HG03139 (cell line): ENCODE results near the gene CHAF1A.

Experiments
- ATAC-seq: cut with Tn5 transposase; IDR thresholded peaks from one replicate; pipeline ENCODE4 v1.9.1; 2021; ENCODE audit not compliant: unreplicated experiment

The CHAF1A gene, protein sequence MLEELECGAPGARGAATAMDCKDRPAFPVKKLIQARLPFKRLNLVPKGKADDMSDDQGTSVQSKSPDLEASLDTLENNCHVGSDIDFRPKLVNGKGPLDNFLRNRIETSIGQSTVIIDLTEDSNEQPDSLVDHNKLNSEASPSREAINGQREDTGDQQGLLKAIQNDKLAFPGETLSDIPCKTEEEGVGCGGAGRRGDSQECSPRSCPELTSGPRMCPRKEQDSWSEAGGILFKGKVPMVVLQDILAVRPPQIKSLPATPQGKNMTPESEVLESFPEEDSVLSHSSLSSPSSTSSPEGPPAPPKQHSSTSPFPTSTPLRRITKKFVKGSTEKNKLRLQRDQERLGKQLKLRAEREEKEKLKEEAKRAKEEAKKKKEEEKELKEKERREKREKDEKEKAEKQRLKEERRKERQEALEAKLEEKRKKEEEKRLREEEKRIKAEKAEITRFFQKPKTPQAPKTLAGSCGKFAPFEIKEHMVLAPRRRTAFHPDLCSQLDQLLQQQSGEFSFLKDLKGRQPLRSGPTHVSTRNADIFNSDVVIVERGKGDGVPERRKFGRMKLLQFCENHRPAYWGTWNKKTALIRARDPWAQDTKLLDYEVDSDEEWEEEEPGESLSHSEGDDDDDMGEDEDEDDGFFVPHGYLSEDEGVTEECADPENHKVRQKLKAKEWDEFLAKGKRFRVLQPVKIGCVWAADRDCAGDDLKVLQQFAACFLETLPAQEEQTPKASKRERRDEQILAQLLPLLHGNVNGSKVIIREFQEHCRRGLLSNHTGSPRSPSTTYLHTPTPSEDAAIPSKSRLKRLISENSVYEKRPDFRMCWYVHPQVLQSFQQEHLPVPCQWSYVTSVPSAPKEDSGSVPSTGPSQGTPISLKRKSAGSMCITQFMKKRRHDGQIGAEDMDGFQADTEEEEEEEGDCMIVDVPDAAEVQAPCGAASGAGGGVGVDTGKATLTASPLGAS

DNA sequence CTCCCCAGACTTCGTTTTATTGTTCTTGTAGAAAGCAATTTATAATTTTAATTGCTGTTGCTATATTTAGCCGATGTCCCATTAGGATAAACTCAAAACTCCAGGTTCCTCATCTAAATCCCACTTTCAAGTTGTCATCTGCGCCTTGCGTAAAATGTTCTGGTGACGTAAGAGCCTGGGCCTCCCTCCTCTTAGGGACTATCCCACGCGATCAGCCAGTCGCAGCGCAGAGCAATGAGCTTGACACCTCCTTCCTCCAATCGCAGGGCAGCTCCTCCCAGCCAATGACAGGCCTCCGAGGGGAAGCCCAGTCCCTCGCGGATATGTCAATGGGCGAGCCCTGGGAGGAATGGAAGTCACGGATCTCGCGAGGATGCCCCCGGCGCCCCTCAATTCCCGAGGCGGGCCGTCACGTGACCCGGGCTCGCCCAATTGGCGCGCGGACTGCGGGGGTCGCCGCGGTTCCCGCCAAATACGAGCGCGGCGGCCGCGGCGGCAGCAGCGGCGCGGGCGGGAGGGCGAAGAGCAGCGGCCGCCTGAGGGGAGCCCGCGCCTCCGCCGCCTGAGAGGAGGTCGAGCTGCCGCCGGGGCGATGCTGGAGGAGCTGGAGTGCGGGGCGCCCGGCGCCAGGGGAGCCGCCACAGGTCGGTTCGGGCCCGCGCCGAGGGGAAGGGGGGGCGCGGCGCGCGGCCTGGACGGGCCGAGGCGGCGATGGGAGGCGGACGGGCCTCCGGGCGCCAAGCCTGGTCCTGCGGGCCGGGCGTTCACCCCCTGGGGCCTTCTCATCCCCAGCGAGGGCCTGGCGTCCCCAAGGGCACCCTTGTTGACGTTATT, at the start of gene CHAF1A:
TSS of gene CHAF1A (plus strand) at position 470 of the 834 bp plus-strand sequence. CDS start at position 593, 123 bp downstream.
- peak; percentile 82 for ATAC-seq

DNA sequence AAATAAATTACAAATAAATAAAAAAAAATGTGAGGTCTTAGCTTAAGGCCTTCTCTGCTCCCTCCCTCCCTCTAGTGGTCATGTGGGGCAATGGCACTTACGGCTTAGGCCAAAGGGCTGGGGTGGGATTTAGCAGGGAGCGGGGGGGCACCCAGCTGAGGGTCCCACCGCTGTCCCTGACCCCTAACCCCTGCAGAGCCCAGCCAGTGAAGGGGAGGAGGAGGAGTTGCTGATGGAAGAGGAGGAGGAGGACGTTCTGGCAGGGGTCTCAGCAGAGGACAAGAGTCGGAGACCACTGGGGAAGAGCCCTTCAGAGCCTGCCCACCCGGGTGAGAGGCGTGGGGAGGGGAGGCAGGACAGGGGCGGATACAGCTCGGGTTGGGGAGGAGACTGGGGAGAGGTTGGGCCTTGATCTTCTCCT, 49.7 kb upstream of the CHAF1A start:
- ATAC-seq: no peak

DNA sequence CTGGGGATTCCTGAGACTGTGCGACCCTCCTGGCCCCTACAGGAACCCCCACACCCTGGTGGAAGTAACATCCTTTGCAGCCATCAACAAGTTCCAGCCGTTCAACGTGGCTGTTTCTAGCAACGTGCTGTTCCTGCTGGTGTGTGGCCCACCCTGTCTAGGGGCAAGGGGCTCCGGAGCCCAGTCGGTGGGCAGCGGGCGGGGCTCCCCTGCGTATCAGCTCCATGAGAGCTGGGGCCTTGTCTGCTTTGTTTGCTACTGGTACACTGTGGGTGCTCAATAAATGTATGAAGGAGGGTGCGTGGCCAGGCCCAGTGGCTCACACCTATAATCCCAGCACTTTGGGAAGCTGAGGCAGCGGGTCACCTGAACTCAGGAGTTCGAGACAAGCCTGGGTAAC, 48.2 kb upstream of the CHAF1A start:
- ATAC-seq: no peak

DNA sequence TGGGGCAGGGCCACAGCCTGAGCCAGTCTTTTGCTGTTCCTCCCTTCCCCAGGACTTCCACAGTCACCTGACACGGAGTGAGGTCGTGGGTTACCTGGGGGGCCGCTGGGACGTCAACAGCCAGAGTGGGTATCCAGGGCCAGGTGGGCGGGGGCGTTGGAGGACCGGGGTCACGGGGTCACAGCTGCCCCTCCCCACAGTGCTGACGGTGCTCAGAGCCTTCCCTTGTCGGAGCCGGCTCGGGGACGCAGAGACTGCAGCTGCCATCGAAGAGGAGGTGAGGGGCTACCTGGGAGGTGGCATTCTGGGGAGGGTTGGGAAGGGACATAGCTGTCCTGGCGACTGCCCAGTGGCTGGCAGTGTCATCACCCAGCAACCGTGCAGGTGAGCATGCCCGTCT, 47.5 kb upstream of the CHAF1A start:
- ATAC-seq: no peak

DNA sequence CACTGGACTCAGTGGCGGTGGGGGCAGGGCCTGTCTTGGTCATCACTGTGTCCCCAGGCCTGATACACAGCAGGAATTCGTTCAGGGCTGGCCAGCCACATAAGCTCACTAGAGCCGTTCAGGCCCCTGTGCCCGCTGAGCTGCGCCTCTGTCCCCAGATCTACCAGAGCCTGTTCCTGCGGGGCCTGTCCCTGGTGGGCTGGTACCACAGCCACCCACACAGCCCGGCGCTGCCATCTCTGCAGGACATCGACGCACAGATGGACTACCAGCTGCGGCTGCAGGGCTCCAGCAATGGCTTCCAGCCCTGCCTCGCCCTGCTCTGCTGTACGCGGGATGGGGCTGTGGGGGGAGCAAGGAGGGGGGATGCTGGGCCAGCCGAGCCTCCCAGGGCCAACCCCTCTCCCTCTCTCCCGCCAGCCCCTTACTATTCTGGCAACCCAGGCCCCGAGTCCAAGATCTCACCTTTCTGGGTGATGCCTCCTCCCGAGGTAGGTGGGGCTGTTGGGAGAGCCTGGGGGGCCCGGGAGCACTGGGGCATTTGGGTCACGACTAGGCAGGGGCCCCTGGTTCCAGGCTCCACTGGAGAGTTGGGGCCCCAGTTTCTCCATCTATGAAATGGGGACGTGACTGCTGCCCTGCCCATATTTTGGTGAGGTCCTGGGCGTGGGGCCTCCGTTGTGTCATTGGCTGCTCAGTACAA, 45.2 kb upstream of the CHAF1A start:
- ATAC-seq: no peak

DNA sequence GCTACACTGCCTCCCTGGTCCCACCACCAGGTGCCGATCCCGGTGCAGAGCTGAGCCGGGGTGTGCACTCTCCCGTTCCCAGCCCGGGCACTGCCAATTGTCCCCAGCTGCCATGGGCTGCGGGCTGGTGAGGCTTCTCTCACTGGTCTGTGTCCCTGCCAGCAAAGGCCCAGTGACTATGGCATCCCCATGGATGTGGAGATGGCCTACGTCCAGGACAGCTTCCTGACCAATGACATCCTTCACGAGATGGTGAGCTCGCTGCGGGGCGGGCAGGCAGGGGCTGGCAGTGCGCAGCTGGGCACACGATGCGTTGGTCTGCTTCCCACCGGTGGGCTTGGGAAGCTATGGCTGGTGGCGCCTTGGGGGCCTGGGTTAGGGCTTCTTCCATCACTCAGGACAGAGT, 44.5 kb upstream of the CHAF1A start:
- ATAC-seq: no peak

DNA sequence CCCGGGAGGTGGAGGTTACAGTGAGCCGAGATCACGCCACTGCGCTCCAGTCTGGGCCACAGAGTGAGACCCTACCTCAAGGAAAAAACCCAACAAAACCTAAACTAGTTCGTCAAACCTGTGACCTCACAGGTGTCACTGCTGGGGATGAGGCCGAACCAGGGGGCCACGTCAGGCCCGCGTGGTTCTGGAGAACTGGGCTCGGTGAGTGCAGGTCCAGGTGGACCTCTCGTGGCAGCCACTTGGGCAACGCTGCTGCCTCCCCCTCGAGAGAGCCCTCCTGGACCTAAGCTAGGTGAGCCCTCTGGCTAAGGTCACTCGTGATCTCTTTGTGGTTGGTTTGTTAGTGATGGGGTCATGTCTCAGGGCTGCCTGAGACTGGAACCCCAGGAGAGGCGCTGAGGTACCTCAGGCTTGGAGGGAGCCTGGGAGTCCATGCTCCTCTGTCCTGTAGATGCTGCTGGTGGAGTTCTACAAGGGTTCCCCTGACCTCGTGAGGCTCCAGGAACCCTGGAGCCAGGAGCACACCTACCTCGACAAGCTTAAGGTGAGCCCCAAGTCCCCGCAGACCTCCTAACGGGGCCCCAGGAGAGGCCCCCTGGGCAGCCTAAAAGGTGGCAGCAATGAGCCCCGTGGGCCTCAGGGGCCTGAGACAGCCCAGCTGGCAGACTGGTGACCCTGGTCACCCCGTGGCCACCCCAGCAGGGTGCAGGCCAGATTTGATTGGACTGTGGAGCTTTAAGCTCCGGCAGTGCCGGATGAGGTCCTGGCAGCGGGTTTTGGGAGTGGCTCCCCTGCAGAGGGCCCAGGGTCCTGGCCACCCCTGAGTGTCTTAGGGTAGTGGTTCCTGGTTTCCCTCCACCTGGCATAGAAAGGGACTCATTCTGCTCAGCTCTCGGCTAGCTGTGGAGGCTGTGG, 43.5 kb upstream of the CHAF1A start:
- no peak for ATAC-seq

DNA sequence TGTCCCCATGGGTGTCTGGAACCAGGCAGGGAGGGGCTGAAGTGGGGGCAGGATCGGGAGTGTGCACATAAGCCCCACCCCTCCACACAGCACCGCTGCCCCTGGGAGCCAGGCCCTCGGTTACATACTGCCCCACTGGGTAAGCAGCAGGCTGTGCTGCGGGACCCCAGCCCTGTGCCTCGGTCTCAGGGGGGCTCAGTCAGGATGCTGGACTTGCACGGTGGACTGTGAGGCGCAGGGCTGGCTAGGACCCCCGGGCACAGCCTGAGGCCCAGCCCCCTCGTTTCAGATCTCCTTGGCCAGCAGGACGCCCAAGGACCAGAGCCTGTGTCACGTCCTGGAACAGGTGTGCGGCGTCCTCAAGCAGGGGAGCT, 42.8 kb upstream of the CHAF1A start:
- no peak for ATAC-seq

DNA sequence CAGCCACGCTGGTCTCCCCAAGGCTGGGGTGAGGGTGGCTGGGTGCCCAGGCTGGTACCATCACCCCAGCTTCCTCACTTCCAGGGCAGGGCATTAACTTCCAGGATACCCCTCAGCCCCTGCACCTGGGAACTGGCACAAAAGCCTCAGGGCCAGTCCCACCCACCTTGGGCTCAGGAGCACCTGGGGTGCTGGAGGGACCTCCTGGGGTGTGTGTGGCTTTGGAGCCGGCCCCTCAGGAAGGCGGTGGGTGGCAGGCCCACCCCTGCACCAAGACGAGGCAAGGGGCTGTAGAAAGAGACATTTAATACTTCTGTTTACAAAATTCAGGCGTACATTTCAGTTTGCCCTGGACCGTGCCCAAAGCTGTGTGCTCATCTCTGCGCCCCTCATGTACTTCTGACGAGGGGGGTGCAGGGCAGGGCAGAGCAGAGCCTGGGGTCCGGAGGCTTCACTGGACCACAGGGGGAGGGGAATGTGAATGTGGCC, 42.3 kb upstream of the CHAF1A start:
- no peak for ATAC-seq

DNA sequence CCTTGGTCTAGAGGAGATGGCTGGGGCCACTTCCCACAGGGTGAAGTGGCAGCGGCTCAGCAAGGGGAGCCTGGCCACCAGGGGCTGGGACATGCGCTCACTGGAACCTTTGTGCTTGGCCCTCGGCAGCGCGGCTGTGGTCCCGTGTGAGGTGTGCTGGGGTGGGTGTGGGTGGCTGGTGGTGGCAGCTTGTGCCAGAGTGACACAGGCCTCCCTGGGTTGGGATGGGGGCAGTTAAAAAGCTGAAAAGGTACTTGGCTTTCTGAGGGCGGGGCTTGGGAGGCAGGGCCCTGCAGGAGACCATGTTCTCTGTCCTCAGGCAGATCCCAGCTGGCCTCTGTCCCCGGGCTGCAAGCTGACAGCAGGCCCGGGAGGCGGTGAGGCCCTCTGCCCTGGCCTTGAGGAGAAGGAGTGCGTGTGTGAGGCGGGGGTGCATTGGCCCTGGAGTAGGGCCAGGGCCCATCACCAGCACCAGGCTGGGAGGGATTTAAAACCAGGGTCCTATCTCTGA, 41.7 kb upstream of the CHAF1A start:
- no peak for ATAC-seq

DNA sequence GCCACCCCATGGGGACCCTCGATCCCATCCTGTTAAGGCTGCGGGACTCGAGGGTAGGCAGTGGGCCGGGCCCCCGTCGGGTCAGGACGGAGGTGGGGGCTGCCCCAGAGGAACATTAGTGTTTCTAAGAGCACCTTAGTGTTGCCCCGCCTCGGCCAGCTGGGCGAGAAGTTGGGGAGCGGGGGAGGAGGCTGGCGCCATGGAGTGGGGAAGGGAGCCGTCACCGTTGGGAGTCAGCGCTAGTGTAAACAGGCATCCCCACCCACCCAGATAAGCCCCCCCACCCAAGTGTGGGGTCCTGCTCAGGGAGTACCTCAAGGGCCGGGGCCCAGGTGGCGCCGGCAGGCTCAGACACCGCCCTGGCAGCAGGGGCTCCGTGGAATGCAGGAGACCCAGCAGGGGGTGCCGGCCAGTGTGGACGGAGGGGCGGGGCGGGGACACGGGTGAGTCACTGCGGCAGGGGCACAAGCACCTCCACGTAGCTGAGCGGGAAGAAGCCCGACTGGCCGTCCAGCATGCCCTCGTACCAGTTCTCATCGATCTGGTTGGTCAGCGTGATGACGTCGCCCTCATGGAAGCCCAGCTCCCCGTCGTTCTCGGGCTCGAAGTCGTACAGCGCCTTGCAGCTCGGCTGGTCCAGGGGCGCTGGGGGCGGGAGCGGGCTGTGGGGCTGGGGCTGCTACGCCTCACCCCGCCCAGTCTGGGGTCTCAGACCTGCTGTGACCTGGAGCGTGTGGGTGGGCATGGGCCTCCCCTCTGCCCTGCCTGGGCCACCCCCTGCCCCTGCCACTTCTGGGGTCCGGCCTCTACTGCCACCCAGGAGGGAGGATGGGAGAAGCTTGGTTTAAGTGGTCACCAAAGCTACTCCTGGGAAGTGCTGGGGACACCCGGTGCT, 41.0 kb upstream of the CHAF1A start:
- ATAC-seq: no peak

DNA sequence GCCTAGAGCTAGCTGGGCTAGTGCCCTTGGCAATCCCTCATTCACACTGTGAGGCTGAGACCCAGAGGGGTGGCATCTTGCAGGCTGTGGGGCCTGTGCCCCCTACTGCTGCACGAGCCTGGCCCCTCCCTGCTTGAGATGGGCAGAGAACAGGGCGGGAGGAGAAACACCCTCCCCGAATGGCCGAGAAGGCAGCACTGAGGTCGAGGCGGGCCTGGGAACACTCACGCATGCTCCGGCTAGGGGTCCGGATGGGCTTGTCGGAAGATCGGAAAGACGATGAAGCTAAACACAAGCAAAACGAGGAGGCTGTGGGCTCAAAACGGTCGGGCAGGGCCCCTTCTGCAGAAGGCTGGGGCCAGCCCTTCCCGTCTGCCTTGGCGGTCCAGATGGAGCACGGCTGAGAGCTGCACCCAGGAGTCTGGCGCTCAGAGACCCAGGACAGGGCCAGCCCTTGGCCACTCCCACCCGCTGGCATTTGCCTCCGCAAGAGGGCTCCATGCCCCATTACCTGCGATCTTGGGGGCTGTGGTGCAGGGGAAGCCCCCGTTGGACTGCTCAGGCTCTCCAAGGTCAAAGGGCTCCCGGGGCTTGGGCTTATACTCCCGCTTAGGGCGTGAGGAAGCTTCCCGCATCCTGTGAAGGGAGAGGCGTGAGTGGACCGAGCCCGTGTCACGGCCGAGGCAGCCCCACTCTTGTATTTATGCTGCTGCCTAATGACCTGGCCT, 40.2 kb upstream of the CHAF1A start:
- no peak for ATAC-seq

DNA sequence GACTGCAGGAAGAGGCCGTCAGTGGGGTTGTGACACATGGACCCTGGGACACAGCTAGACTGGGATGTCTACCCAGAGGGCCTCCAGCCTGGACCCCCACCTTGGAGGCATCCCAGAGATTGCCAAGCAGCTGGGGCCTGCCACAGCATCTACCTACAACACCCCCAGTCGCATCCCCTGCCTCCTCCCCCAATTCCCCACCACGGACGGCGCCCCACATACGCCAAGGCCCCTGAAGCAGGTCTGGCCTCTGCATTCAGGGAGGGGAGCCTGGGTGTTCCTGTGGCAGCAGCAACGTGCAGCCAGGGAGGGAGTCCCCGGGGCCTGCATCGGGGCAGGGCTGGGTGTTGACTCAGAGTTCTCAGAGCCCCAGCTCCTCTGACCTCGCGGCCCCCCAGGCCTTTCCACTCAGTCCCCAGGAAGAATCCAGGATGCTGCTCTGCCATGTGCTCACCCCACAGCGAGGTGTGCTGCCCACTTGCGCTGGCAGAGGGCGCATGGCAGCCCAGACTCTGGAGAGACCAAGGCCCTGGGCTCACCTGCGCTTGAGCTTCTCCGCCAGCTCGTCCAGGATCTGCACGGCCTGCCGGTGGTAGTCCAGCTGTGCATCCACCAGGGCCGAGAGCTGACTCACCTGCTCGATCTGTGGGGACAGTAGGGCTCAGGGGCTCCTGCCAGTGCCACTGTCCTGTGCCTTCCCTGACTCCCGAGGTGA, 39.5 kb upstream of the CHAF1A start:
- no peak for ATAC-seq

DNA sequence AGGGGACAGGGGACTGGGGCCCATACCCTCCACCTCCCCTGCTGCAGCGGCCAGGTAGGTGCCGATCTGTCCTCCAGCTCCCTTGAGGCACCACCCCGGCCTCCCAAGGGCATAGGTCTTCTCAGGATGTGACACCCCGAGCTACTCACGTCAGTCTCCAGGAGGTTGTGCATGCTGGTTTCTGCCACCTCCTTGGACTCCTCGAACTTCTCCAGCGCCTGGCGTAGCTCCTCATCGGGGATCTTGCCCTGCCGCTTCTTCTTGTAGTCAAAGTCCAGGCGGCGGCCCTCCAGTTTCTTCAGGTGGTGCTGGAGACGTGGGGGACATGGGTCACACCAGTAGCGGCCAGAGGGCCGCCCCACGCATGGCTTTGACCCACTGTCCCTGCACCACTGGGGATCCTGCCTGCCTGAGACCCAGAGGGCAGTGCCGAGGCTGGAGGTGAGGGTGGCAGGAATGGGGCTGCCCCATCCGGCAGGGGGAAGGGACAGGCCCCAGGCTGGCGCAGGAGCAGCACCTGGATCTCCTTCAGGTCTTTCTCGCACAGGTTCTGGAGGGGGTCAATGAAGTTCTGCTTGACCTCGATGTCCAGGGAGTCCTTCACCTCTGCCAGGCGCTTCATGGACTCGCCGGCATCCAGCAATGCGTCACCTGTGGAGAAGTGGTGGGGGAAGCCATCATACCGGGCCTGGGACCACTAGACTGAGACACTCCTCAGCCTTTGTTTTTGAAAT, 38.7 kb upstream of the CHAF1A start:
- ATAC-seq: no peak

DNA sequence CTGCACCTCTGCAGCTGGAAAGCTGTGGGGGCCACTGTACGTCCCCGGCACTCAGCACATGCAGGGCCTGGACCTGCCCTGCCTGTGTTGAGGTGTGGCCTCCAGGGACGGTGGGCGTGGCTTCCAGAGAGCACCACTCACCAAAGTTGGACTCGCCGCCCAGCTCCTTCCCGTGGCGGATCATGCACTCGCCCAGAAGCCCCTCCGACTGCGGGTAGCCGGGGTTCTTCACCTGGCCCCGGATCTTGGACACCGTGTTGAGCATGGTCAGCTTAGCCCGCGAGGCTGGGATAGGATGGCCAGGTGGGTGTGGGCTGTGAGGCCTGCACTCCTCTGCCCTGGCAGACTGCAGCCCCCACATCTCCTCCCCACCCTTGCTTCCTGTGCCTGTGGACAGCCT, 37.1 kb upstream of the CHAF1A start:
- ATAC-seq: no peak
